ENCODE results near the gene NKD1. TPM values are rescaled to one million over a fixed set of nuclear protein-coding genes. Genes with fewer than 3 reads are reported as not detected.

The NKD1 gene
- total and polyA plus RNA-seq, 8 donors = 12.5 to 46.9 (median 37.9) TPM

- TF ChIP-seq CTCF (IDR thresholded peaks at IDR 0.05) = no peak
- H3K9me3 ChIP-seq = no peaks in the 10 kb centered on the region
- no peak overlapping the region for H3K27ac ChIP-seq
- intact Hi-C loops (cut with DNase I) = no loop called here
- no peaks in the 10 kb centered on the region for H3K36me3 ChIP-seq
- H3K27me3 ChIP-seq = no peaks in the 10 kb centered on the region
- peaks cover 2 to 13% of the 10 kb centered on the region in 2 donors for H3K4me1 ChIP-seq
- DNase-seq = no peak
- ATAC-seq = no peak
- H3K4me3 ChIP-seq = no peak overlapping the region
Observed at GRCh38 chr16:50587543-50587942, 39.3 kb downstream of the NKD1 start.

GRCh38 chr16:50588276-50588675 is 40.1 kb downstream of the NKD1 start:
- DNase-seq (no peak), ATAC-seq (no peak)
- Histone ChIP-seq H3K27me3 (no peaks in the 10 kb centered on the region), H3K4me1 (peaks cover 0 to 13% of the 10 kb centered on the region in 2 donors), H3K4me3 (no peak overlapping the region), H3K9me3 (no peaks in the 10 kb centered on the region), H3K36me3 (no peaks in the 10 kb centered on the region), H3K27ac (peak overlapping the region; percentile 33 to 78)
- no peak for TF ChIP-seq CTCF (IDR thresholded peaks at IDR 0.05)
- intact Hi-C loops (cut with DNase I) = no loop called here

- TF ChIP-seq CTCF (IDR thresholded peaks at IDR 0.05) = no peak
- H3K27me3 ChIP-seq = no peaks in the 10 kb centered on the region
- ATAC-seq (no peak), DNase-seq (no peak)
- intact Hi-C loops (cut with DNase I) = no loop called here
- no peak overlapping the region for H3K4me3 ChIP-seq
- H3K36me3 ChIP-seq = no peaks in the 10 kb centered on the region
- no peaks in the 10 kb centered on the region for H3K9me3 ChIP-seq
- H3K4me1 ChIP-seq = peaks cover 0 to 13% of the 10 kb centered on the region in 2 donors
- no peak overlapping the region for H3K27ac ChIP-seq
Observed at GRCh38 chr16:50591209-50591608, 43.0 kb downstream of the NKD1 start.

GRCh38 chr16:50591800-50592771 is 43.9 kb downstream of the NKD1 start:
- Histone ChIP-seq H3K27ac (no peak overlapping the region), H3K36me3 (no peaks in the 10 kb centered on the region), H3K27me3 (no peaks in the 10 kb centered on the region), H3K4me3 (no peak overlapping the region), H3K9me3 (no peaks in the 10 kb centered on the region), H3K4me1 (peaks cover 0 to 13% of the 10 kb centered on the region in 2 donors)
- ATAC-seq (peak; percentile 15), DNase-seq (peak in 3 of 4 donors; percentile 65 to 89 (median 89))
- intact Hi-C loops (cut with DNase I) = no loop called here
- no peak for TF ChIP-seq CTCF (IDR thresholded peaks at IDR 0.05)

- H3K27ac ChIP-seq = no peak overlapping the region
- DNase-seq = no peak
- no peak overlapping the region for H3K4me3 ChIP-seq
- intact Hi-C loops (cut with DNase I) = no loop called here
- H3K27me3 ChIP-seq = no peaks in the 10 kb centered on the region
- no peaks in the 10 kb centered on the region for H3K36me3 ChIP-seq
- H3K9me3 ChIP-seq = no peaks in the 10 kb centered on the region
- TF ChIP-seq CTCF (IDR thresholded peaks at IDR 0.05) = no peak
- no peak for ATAC-seq
- H3K4me1 ChIP-seq = peaks cover 0 to 13% of the 10 kb centered on the region in 2 donors
Observed at GRCh38 chr16:50592996-50593395, 44.8 kb downstream of the NKD1 start.
